GM19438 (cell line): ENCODE data around the gene MRRF.
"Not testable (repeated sequence)": the region's sequence is repeated elsewhere in the genome, so short reads cannot be mapped to it uniquely, and the experiment has no call there.

ENCODE experiments used
- ATAC-seq: cut with Tn5 transposase; IDR thresholded peaks from one replicate; pipeline ENCODE4 v1.9.1; 2021; ENCODE audit warnings: low read depth; ENCODE audit not compliant: unreplicated experiment

MRRF gene

DNA sequence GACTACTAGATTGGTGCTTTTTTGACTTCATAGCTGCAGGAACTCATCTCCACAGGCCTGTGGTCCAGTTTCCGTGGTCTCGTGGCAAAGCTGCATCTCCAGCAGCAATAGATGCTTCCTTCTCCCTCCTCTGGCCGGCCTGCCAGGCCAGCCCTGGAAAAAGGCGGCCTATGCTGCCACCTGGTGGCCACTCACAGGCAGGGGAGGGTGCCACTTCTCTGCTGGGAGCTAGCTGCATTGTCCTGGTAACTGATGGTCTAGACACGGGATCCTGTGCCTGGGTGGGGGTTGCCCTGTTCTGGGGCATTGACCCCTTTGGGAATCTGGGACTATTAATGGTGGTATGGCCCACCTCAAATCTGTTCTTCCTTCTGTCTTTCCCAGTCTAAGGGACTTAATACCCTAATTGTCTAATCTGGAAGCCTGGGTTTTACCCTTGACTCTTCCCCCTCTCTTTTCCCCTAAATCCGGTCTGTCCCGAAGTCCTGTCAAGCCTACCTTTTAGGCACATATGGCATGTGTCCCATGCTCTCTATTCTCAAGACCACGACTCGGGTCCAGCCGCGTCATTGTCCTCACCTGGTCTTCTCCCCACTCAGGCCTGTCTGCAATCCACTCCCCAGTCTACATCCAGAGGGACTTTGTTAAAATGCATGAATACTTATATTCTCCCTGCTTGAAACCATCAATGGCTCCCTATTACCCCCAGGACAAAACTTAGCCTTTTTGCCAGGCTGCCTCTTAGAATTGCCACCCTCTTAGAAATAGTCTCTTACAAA, 86.1 kb downstream of the MRRF start:
- ATAC-seq: peak; percentile 74

DNA sequence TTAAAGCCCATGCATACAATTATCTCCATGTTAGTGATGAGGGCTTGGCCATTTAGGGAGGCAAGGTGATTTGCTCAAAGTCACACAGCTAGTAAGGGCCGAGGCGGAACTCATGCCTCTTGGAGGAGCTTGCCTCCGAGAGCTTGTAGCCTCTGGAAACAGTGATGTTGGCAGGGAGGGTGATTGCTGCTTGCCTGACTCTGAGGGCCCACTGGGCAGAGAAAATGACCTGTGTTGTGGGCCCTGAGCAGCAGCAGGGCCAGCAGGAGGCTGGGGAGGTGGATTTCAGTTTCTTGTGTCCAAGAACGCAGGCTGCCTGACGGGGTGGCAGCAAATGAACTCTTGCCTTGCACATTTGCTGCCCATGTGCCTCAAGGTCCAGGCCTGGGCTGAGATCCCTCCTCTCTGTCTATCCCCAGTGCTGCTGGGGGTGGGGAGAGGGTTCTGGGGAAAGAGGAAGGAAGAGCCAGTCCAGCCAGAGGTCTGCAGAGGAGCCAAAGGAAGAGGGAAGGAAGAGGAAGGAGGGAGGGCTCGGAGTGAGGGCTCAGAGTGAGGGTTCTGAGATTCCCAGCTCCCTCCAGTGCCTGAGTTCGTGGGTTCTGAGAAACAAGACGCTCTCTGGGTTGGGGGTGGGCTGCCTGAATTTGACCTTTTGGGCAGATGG, 90.0 kb downstream of the MRRF start:
- ATAC-seq: no peak

DNA sequence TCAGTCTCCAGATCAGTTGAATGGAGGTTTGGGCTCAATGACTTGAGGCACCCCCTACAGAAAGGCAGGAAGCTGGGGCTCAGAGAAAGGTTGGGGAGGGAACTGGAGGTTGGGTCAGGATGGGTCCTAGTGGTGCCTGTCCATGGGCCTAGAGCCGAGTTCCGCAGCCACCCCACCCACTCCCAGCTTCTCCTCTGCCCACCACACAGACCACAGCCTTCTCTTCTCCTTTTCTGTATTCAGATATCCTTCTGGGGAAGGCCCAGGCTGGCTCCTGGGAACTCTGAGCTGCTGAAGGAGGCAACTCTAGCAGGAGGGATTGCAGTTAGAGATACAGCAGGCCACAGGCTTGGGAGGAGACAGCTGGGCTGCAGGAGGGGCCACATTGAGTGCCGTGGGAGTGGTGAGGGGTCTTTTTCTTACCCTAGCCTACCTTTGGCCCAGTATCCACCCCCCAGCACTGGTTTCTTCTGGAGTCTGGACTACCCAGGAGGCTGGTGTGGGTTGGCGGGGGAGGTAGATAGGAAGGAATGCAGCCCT, 90.7 kb downstream of the MRRF start:
- ATAC-seq: no peak

DNA sequence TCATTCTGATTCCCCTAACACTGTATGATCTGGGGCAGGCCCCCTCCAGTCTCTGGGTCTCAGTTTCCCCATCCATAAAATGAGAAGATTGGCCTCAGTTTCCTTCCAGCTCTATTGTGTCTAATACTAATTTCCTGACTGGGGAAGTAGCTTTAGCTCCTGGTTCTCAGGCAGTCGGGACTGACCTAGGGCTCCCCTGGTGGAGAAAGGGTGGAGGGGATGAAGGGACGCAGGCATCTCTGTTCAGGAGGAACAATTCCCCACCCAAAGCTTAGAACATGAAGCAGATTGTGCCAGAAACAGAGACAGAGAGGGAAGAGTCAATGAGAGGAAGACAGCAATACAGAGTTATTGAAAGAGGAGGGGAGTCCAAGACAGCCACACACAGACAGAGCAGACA, 91.9 kb downstream of the MRRF start:
- no peak for ATAC-seq

DNA sequence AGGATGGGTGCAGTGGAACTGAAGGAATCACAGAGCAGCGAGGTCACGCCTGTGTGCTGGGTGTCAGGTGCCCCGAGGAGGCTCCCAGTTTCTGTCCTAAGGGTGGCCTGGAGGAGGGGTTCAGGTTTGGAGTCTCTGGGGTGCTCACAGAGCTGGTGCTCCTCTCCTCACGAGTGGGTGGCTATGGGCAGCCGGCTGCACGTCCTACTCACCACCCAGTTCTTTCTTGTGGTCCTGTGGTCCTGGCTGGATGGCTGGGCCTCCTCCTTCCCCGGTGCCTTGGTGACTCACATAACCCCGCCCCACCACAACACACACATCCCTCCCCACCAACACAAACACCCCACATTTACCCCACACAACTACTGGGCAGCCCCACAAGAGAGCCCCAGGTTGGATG, 96.2 kb downstream of the MRRF start:
- no peak for ATAC-seq

GRCh38 chr9:122363131-122363530, 98.4 kb downstream of the MRRF start:
- not testable (repeated sequence) for ATAC-seq

GRCh38 chr9:122364117-122364782, 99.6 kb downstream of the MRRF start:
- ATAC-seq: no peak

GRCh38 chr9:122364783-122365150, 100.1 kb downstream of the MRRF start:
- no peak for ATAC-seq

DNA sequence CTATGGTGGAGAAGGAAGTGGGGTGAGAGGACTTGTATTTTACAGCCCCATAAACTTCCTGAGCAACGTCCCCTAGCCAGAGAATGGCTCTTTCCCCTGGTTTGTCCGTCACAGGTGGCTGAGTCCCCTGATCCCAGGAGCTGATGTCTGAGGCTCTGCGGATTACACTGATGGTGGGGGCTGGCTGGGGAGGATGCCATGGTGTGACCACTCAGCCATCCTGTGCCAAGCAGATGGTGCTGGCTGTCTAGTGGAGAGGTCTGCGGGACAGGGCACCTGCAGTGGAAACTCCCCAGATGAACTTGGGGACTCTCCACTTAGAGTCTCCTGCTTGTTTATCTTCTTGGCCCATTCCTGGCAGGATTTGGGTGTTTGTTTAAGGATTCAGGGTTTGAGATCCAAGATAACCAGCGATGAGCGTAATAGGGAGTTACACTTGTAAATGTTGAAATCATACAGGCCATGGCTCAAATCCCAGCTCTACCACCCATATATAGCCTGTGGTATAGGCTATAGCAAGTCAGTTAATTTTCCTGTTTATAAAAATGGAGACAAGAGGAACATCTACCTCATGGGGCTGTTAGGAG, 101.5 kb downstream of the MRRF start:
- ATAC-seq: no peak

DNA sequence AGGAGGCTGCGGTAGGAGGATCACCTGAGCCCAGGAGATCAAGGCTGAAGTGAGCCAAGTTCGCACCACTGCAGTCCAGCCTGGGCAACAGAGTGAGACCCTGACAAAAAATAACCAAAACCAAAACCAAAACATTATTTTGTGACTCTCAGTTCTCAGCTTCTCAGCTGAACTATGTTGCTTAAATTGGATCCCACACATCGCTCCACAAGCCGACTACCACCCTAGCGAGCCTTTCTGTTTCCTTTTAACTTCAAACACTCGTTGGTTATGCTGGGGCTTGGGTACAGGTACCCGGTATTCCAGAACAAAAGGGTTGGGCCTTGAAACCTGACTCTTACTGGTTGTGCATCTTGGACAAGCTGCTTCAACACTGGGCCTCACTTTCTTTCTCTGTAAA, 102.4 kb downstream of the MRRF start:
- no peak for ATAC-seq

DNA sequence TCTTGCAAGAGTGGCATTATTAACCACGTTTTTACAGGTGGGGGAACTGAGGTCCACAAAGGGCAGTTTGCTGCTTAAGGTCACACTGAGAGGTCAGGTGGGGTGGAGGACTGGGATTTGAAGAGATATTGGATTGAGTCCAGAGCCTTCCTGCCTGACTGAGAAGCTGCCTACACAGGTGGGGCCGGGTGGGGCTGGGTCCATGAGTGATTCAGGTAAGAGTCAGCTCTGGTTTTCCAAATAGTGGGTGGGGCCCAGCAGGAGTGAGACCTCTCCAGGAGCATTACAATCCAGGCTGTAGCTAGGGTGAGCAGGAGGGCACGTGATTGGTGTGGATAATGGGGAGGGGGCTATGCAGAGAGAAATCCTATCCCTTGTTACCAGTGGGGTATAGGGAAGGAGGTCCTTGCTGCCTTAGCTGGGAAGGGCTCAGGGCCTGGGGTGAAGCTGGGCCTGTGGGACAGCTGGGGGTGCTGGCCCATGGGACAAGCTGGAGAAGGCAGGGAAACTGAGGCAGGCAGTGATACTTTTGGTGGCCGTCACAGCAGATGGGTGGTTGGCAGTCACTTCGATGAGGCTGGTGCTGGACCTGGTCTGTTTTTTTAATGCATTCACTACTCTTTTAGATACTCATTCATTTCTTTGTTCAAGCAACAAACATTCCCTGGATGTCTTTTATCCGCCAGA, 103.2 kb downstream of the MRRF start:
- ATAC-seq: no peak

- no peak for ATAC-seq
These were observed 104.0 kb downstream of the MRRF start for GRCh38 chr9:122368642-122369041.

- peak; percentile 49 for ATAC-seq
These were observed 105.6 kb downstream of the MRRF start for GRCh38 chr9:122370303-122370702.

- ATAC-seq: peak; percentile 68
These were observed 106.4 kb downstream of the MRRF start, which contains the start of gene PTGS1 for GRCh38 chr9:122370869-122371755. Gene PTGS1, plus strand, starts transcription at chr9:122371024. Its CDS starts 61 bp downstream, at chr9:122371085.

GRCh38 chr9:122371846-122372245, 107.2 kb downstream of the MRRF start:
- ATAC-seq: no peak

GRCh38 chr9:122372856-122373845, 108.5 kb downstream of the MRRF start:
- ATAC-seq: no peak

GRCh38 chr9:122374885-122375420, 110.3 kb downstream of the MRRF start:
- ATAC-seq: no peak

DNA sequence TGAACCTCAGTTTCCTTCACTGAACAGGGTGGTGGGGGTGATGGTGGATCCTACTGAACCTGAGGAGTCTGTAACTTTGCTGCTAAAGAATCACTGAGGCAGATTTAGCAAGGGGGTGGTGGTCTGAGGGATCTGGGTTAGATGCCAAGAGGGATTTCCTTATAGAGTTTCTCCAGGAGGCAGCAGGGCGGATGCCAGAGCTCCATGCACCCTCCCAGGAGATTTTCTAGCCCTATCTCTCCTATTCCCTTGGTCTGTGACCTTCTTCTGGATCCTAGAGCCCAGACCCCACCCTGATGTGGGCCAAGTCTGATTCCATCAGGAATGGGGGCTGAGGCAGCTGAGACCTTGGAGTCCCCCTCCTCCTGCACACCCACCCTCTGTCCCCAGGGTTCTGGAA, 112.1 kb downstream of the MRRF start:
- ATAC-seq: no peak
